Tibial artery (tissue), 4 donors: ENCODE measurements around the gene SLC39A2.

Source experiments
- DNase-seq, 2 donors: peaks; one replicate each; pipeline ENCODE4 v3.0.0-alpha.2; 2019
- H3K27ac ChIP-seq, 2 donors: fragments of 200-600 bp; sonication (generic) in 1 of 2; 1 replicate in 1 of 2; 2 replicates in 1 of 2; pipeline ENCODE4 v1.5.1; 2018 to 2019; ENCODE audit warnings: mild to moderate bottlenecking in 1 of 2
- H3K27me3 ChIP-seq, 2 donors: fragments of 200-600 bp; sonication (generic) in 1 of 2; one replicate each; pipeline versions ENCODE4 v1.5.1 to v1.6.0; 2016 to 2019
- H3K36me3 ChIP-seq, 3 donors: fragments of 200-600 bp; sonication (generic) in 2 of 3; one replicate each; pipeline ENCODE4 v1.5.1; 2016 to 2019; ENCODE audit warnings: mild to moderate bottlenecking in 2 of 3
- H3K4me1 ChIP-seq, 4 donors: fragments of 200-600 bp; sonication (generic) in 2 of 4; 1 replicate in 3 of 4; 2 replicates in 1 of 4; pipeline ENCODE4 v1.5.1; 2016 to 2019
- H3K4me3 ChIP-seq, 2 donors: fragments of 200-600 bp; sonication (generic) in 1 of 2; 1 replicate in 1 of 2; 2 replicates in 1 of 2; pipeline ENCODE4 v1.5.1; 2018 to 2019; ENCODE audit warnings: mild to moderate bottlenecking in 2 of 2
- H3K9me3 ChIP-seq, 3 donors: fragments of 200-600 bp; sonication (generic) in 1 of 3; one replicate each; pipeline ENCODE4 v1.5.1; 2016 to 2019
- CTCF ChIP-seq, 2 experiments: fragments of 200-600 bp in 1 of 2; fragments of 450-650 bp in 1 of 2; IDR thresholded peaks; one replicate each; pipeline ENCODE4 v1.5.1; 2017 to 2019; ENCODE audit warnings: antibody characterized with exemption in 2 of 2, mild to moderate bottlenecking in 1 of 2, moderate library complexity in 1 of 2
- intact Hi-C: fragments of 100-400 bp; cut with DNase I; formaldehyde crosslinking; loops from one replicate; pipeline ENCODE4 v1.15.0; 2023; ENCODE audit warnings: low total_unique reads

SLC39A2 gene

GRCh38 chr14:21019366-21019765 lies 20.3 kb downstream of the SLC39A2 start:
- Histone ChIP-seq H3K4me1 (peaks cover 0 to 32% (median 15%) of the 10 kb centered on the region in 4 donors), H3K9me3 (no peaks in the 10 kb centered on the region), H3K4me3 (no peak overlapping the region), H3K27me3 (no peaks in the 10 kb centered on the region), H3K27ac (no peak overlapping the region), H3K36me3 (peaks cover 29 to 63% (median 47%) of the 10 kb centered on the region in 3 donors)
- no peak for TF ChIP-seq CTCF (IDR thresholded peaks at IDR 0.05)
- intact Hi-C loops: no loop called here
- DNase-seq: no peak

DNA sequence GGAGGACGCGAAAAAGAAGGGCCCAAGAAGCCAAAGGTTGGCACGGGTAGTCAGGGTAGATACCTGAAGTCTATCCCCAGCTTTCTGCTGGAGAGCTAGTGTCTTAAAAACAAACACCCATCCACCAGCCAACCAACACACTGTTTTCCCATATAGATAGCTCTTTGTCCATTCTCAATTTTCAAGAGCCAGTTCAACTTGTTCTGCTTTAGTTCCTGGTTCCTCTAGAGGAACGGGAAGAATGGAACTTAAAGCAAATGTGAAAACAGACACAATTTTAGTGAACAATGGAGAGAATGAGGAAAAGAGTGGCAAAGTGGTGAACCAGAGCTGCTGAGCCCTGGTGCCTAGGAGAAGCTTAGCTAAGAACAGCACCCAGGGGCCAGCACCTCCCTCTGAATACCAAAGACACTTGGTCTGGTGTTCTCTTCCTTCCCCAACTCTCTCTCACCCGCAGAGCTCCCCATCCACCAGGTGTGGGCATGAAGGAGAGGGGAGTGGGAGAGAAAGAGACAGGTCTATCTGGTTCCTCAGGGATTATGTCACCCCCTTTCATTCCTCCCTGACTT lies 22.0 kb downstream of the SLC39A2 start:
- no peaks in the 10 kb centered on the region for H3K27me3 ChIP-seq
- TF ChIP-seq CTCF (IDR thresholded peaks at IDR 0.05): no peak
- intact Hi-C loops: loop anchor here (5.0 kb wide), 1 partner anchor 81 kb away; the partner anchor contains the start of gene TMEM253
- H3K27ac ChIP-seq: peak overlapping the region in 1 of 2 donors; percentile 33
- peaks cover 6 to 32% (median 21%) of the 10 kb centered on the region in 4 donors for H3K4me1 ChIP-seq
- no peak for DNase-seq
- H3K9me3 ChIP-seq: no peaks in the 10 kb centered on the region
- H3K36me3 ChIP-seq: peaks cover 29 to 63% (median 47%) of the 10 kb centered on the region in 3 donors
- no peak overlapping the region for H3K4me3 ChIP-seq

DNA sequence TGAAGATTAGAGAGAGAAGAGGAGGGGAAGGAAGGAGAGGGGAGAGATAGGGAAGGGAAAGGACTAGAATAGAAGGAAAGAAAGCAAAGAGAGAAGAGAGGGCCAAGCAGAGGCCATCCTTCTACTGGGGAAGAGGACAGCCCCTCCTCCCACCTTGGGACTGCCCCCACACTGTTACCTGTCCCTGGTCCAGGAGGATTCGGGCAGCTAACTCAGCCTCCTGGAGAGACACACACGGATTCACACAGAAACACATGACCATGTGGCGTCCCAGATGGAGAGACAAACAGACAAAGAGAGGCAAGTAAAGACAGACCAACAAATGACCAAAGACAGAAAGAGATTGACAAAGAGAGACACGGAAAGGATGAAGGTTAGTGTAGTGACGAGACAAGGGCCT lies 23.6 kb downstream of the SLC39A2 start:
- Histone ChIP-seq H3K36me3 (peaks cover 29 to 48% (median 37%) of the 10 kb centered on the region in 3 donors), H3K4me3 (peak overlapping the region; percentile 86 to 96), H3K27me3 (no peaks in the 10 kb centered on the region), H3K27ac (peak overlapping the region; percentile 96 to 97), H3K9me3 (no peaks in the 10 kb centered on the region), H3K4me1 (peaks cover 6 to 47% (median 33%) of the 10 kb centered on the region in 4 donors)
- intact Hi-C loops: loop anchor here (5.0 kb wide), 1 partner anchor 80 kb away; the partner anchor contains the start of gene TMEM253
- DNase-seq: no peak
- TF ChIP-seq CTCF (IDR thresholded peaks at IDR 0.05): no peak

DNA sequence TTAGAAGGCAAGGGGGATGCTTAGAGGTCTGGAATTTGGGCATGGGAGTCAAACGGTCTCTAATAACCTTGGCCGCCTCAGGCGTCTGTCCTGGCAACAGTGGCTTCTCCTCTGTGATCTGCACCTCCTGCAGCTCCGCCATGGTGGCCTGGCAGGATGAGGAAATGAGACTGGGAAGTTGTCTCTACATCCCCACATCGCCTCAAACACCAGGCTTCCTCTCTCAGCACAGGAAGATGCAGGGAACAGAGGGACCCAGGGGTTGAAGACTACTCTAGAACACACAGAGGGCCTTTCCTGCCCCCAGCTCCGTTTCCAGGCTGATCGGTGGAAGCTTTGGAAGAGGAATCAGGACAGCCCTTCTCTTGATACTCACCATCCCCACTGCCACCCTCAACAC lies 24.1 kb downstream of the SLC39A2 start:
- Histone ChIP-seq H3K27ac (peak overlapping the region; percentile 96 to 97), H3K36me3 (peaks cover 27 to 43% (median 32%) of the 10 kb centered on the region in 3 donors), H3K9me3 (no peaks in the 10 kb centered on the region), H3K27me3 (no peaks in the 10 kb centered on the region), H3K4me1 (peaks cover 6 to 47% (median 33%) of the 10 kb centered on the region in 4 donors), H3K4me3 (peak overlapping the region; percentile 86 to 96)
- intact Hi-C loops: loop anchor here (5.0 kb wide), 1 partner anchor 79 kb away; the partner anchor contains the start of gene TMEM253
- TF ChIP-seq CTCF (IDR thresholded peaks at IDR 0.05): no peak
- DNase-seq: no peak

- DNase-seq: no peak
- H3K4me1 ChIP-seq: peaks cover 6 to 47% (median 33%) of the 10 kb centered on the region in 4 donors
Measured at GRCh38 chr14:21023817-21024584, 24.9 kb downstream of the SLC39A2 start.

More at GRCh38 chr14:21023817-21024584, 24.9 kb downstream of the SLC39A2 start:
- Histone ChIP-seq H3K27me3 (no peaks in the 10 kb centered on the region), H3K4me3 (peak overlapping the region; percentile 86 to 96), H3K27ac (peak overlapping the region; percentile 96 to 97), H3K9me3 (no peaks in the 10 kb centered on the region), H3K36me3 (peaks cover 22 to 35% (median 24%) of the 10 kb centered on the region in 3 donors)
- intact Hi-C loops: loop anchor here (5.0 kb wide), 1 partner anchor 78 kb away; the partner anchor contains the start of gene TMEM253
- TF ChIP-seq CTCF (IDR thresholded peaks at IDR 0.05): no peak
